Suprapubic skin (tissue), 4 donors: ENCODE data around the gene L3HYPDH. TPM values are rescaled to one million over a fixed set of nuclear protein-coding genes. Genes with fewer than 3 reads are reported as not detected.

Experiments
- DNase-seq, 2 donors: peaks; one replicate each; pipeline ENCODE4 v3.0.0-alpha.2; 2019; ENCODE audit warnings: low spot score in 2 of 2
- H3K27ac ChIP-seq: fragments of 200-600 bp; sonication (generic); one replicate; pipeline ENCODE4 v1.5.1; 2019
- H3K27me3 ChIP-seq: fragments of 200-600 bp; sonication (generic); one replicate; pipeline ENCODE4 v1.5.1; 2019
- H3K36me3 ChIP-seq: fragments of 200-600 bp; sonication (generic); one replicate; pipeline ENCODE4 v1.5.1; 2019
- H3K4me1 ChIP-seq: fragments of 200-600 bp; sonication (generic); one replicate; pipeline ENCODE4 v1.5.1; 2019
- H3K4me3 ChIP-seq: fragments of 200-600 bp; sonication (generic); one replicate; pipeline ENCODE4 v1.5.1; 2019; ENCODE audit warnings: mild to moderate bottlenecking
- H3K9me3 ChIP-seq: fragments of 200-600 bp; sonication (generic); one replicate; pipeline ENCODE4 v1.5.1; 2019
- CTCF ChIP-seq, 2 donors: fragments of 200-600 bp in 1 of 2; fragments of 450-650 bp in 1 of 2; sonication (generic) in 1 of 2; IDR thresholded peaks; one replicate each; pipeline ENCODE4 v1.5.1; 2016 to 2019; ENCODE audit warnings: antibody characterized with exemption in 2 of 2, mild to moderate bottlenecking in 1 of 2, moderate library complexity in 1 of 2
- EP300 ChIP-seq: sonication (generic); formaldehyde crosslinking; IDR thresholded peaks from one replicate; pipeline ENCODE4 v1.6.1; 2017; ENCODE audit warnings: antibody characterized with exemption
- POLR2A ChIP-seq, 2 donors: fragments of 450-650 bp; IDR thresholded peaks; one replicate each; pipeline ENCODE4 v1.6.1; 2017; ENCODE audit warnings: antibody characterized with exemption in 2 of 2, mild to moderate bottlenecking in 2 of 2, moderate library complexity in 2 of 2
- POLR2AphosphoS5 ChIP-seq, 3 donors: sonication (generic); formaldehyde crosslinking; IDR thresholded peaks; one replicate each; pipeline ENCODE4 v1.6.1; 2017; ENCODE audit warnings: antibody characterized with exemption in 3 of 3
- WGBS: methylation state at CpG from one replicate; pipeline ENCODE4 v1.1.5; 2018; 5-methylcytosine and 5-hydroxymethylcytosine counted together
- total RNA-seq, 4 donors: library from RNA; depleted of rRNA; stranded (reverse); fragments of >200 nt; gene quantifications; one replicate each; pipeline ENCODE4 v1.1.0, GENCODE V29; 2016

Gene L3HYPDH
- total RNA-seq, 4 donors from 2014 or later, result 15.3 to 59.1 (median 23.3) TPM

DNA sequence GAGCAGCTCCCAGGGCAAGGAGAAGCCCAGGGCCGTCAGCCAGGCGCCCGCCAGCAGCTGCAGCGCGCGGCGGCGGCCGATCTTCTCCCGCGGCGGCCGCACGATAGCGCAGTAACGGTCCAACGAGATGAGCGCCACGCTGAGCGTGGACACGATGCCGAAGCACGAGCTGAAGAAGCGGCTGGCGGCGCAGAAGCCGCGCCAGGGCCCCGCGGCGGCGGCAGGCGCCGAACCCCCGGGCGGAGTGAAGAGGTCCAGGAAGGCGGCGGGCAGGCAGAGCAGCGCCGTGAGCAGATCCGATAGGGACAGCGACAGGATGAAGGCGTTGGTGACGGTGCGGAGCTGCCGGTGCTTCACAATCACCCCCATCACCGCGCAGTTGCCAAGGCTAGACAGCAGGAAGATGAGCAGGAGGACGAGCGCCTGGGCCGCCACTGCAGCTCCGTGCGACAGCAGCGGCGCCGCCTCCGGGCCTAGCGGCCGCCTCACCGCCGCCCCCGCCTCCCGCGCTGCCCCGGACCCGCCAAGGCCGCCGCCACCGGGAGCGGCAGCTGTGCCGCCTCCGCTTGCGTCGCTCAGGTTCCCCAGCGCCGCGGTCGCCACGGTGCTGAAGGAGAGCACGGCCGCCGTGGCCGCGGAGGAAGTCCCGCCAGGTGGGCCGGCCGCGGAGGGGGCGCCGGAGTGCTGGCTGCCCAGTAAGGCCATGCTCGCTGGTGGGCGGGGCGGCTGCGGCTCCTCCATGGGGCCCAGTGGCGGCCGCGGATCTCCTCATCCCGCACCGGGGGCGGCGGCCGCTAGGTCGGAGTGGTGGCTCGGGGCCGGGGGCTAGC lies 19.5 kb downstream of the L3HYPDH start:
- peak; percentile 78 to 82 for DNase-seq
- WGBS, result 0% methylated on average over 34 of the region's 105 CpGs

DNA sequence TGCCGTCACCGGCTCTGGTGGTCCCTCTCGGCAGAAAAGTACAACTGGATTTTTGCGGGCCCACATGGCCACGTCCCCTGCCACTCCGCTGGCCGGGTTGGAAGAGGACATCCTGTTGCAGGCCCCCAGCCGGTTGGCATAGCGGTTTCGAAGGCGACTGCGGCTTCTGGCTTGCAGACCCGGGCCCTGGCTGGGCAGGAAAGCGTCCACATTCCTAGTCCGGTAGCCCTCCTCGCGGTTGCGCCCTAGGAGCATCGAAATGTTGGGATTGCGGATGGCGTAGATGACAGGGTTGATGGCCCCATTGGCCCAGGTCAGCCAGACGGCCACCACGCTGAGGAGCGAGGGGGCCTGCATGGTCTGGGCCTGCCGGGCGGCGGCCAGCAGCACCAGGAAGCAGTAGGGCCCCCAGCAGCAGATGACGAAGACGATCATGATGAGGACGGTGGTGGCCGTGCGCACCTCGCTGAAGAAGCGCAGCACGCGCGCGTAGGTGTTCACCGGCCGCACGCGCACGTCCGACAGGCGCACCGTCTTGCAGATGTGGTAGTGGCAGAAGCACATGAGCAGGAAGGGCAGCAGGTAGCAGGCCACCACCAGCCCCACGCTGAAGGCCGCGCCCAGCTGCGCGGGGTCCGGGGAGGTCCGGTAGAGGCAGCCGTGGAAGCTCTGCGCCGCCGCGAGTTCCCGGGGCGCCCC lies 20.3 kb downstream of the L3HYPDH start:
- TF ChIP-seq CTCF (IDR thresholded peaks at IDR 0.05) (no peak), POLR2AphosphoS5 (IDR thresholded peaks at IDR 0.05) (no peak), EP300 (no peak), POLR2A (IDR thresholded peaks at IDR 0.05) (no peak)
- no peak for DNase-seq
- no peak overlapping the region for H3K27ac ChIP-seq
- no peaks in the 10 kb centered on the region for H3K27me3 ChIP-seq
- 85% methylated on average over 3 of the region's 60 CpGs for WGBS
- H3K36me3 ChIP-seq, result no peaks in the 10 kb centered on the region
- H3K9me3 ChIP-seq, result no peaks in the 10 kb centered on the region
- peak overlapping the region; percentile 78 for H3K4me3 ChIP-seq
- peaks cover 17% of the 10 kb centered on the region for H3K4me1 ChIP-seq

More for the DNA sequence above, 19.5 kb downstream of the L3HYPDH start:
- Histone ChIP-seq H3K9me3 (no peaks in the 10 kb centered on the region), H3K27me3 (no peaks in the 10 kb centered on the region), H3K27ac (peak overlapping the region; percentile 48), H3K36me3 (no peaks in the 10 kb centered on the region), H3K4me3 (peak overlapping the region; percentile 78), H3K4me1 (peaks cover 17% of the 10 kb centered on the region)
- TF ChIP-seq CTCF (IDR thresholded peaks at IDR 0.05), result no peak
- TF ChIP-seq POLR2AphosphoS5 (IDR thresholded peaks at IDR 0.05), result no peak
- no peak for TF ChIP-seq EP300

GRCh38 chr14:59461891-59462290 lies 22.3 kb downstream of the L3HYPDH start:
- WGBS, result 89% methylated on average over 1 of the region's 1 CpG
- no peaks in the 10 kb centered on the region for H3K9me3 ChIP-seq
- H3K27ac ChIP-seq, result no peak overlapping the region
- no peaks in the 10 kb centered on the region for H3K27me3 ChIP-seq
- no peak for DNase-seq
- H3K36me3 ChIP-seq, result no peaks in the 10 kb centered on the region
- peaks cover 17% of the 10 kb centered on the region for H3K4me1 ChIP-seq
- no peak for TF ChIP-seq POLR2A (IDR thresholded peaks at IDR 0.05)
- TF ChIP-seq CTCF (IDR thresholded peaks at IDR 0.05), result no peak
- no peak for TF ChIP-seq EP300
- no peak for TF ChIP-seq POLR2AphosphoS5 (IDR thresholded peaks at IDR 0.05)
- H3K4me3 ChIP-seq, result no peak overlapping the region

GRCh38 chr14:59460378-59460777 lies 23.8 kb downstream of the L3HYPDH start:
- H3K27ac ChIP-seq, result no peak overlapping the region
- no peaks in the 10 kb centered on the region for H3K9me3 ChIP-seq
- DNase-seq, result no peak
- TF ChIP-seq POLR2A (IDR thresholded peaks at IDR 0.05) (no peak), CTCF (IDR thresholded peaks at IDR 0.05) (no peak), POLR2AphosphoS5 (IDR thresholded peaks at IDR 0.05) (no peak), EP300 (no peak)
- no peak overlapping the region for H3K4me3 ChIP-seq
- 91% methylated on average over 1 of the region's 1 CpG for WGBS
- H3K27me3 ChIP-seq, result no peaks in the 10 kb centered on the region
- H3K4me1 ChIP-seq, result peaks cover 16% of the 10 kb centered on the region
- H3K36me3 ChIP-seq, result peaks cover 8% of the 10 kb centered on the region

DNA sequence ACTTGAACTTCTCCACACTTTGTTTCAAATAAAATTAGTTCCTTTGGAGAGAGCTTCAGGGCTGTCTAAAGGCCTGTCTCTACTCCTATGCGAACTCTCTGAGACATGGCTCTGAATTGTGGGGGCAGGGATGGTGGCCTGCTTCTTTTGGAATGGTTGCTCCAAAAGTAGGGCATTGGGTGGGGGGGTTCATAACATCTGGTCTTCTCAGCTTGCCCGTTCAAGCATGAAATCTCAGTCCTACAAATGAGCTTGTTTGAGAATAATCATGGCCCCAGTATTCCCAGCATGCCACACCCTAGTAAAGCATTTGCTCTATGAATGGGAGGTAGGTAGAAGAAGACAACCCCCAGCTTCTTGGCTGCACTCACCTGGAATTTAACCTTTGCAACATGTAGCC lies 25.7 kb downstream of the L3HYPDH start:
- no peaks in the 10 kb centered on the region for H3K9me3 ChIP-seq
- no peaks in the 10 kb centered on the region for H3K4me1 ChIP-seq
- 94% methylated on average over 2 of the region's 2 CpGs for WGBS
- no peaks in the 10 kb centered on the region for H3K27me3 ChIP-seq
- no peak overlapping the region for H3K4me3 ChIP-seq
- DNase-seq, result no peak
- no peak for TF ChIP-seq EP300
- TF ChIP-seq CTCF (IDR thresholded peaks at IDR 0.05), result no peak
- TF ChIP-seq POLR2A (IDR thresholded peaks at IDR 0.05), result no peak
- TF ChIP-seq POLR2AphosphoS5 (IDR thresholded peaks at IDR 0.05), result no peak
- peaks cover 8% of the 10 kb centered on the region for H3K36me3 ChIP-seq
- H3K27ac ChIP-seq, result no peak overlapping the region
